OCI-LY1 (cell line): Measurements from ENCODE around the gene PRUNE2.

Experiments used
- CTCF ChIP-seq: fragments of 200-600 bp; sonication (generic), shearing (Covaris generic); IDR thresholded peaks from 2 replicates; pipeline ENCODE4 v1.5.1; 2017; ENCODE audit warnings: mild to moderate bottlenecking, antibody characterized with exemption, low read length, moderate library complexity, mixed read lengths
- EZH2 ChIP-seq: fragments of 200-600 bp; sonication (generic), shearing (Covaris generic); IDR thresholded peaks from 2 replicates; pipeline ENCODE4 v1.8.0; 2017; ENCODE audit warnings: borderline replicate concordance, mixed run types, mild to moderate bottlenecking, antibody characterized with exemption, low read length, moderate library complexity, mixed read lengths

- TF ChIP-seq CTCF (no peak), EZH2 (no peak)
Measured at GRCh38 chr9:76798527-76798926, 107.4 kb downstream of the PRUNE2 start.
